GM18520 (cell line): ENCODE results near the gene FTO.

ENCODE experiments used
- ATAC-seq: cut with Tn5 transposase; IDR thresholded peaks from one replicate; pipeline ENCODE4 v1.9.1; 2021; ENCODE audit not compliant: unreplicated experiment

Gene FTO

DNA sequence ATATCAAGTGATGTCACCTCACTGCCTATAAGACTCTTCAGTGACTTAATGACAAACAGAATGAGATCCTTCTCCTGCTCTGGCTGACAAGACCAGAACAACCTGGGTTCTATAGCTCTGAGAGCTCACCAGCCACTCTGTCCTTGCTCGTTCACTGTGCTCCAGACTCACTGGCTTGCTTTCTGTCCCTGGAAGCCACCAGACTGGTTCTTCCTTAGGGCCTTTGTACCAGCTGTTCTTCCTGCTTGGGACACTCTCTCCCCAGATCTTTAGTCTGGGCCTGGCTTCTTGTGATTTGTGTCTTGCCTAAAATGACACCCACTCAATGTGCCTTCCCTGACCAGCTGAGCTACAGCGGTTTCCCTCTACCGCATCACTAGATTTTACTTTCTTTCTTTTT lies 76.1 kb downstream of the FTO start:
- ATAC-seq = no peak

DNA sequence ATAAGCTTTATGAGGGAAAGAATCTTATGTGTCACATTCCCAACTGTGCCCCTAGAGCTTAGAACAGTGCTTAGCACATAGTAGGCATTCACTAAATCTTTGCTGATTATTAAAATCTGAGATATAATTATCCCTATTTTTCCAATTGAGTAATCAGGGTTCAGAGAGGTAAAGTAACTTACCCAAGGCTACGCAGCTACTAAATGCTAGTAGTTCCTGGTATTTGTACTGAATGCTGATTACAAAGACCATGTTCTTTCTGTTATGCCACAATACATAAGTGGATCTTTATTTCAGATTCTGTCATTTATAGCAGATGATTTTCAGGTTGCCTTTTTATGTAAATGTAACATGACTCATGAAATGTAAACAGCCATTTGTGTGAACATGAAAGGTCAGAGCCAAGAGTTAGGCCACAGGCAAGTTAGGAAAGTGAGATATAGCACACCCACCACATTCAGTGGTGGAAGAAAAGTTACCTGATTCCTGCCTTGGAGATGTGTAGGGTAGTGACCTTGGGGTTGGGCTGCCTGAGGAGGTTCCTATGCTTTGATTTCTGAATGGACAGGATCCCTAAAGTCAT lies 77.2 kb downstream of the FTO start:
- no peak for ATAC-seq

- ATAC-seq = no peak
These were observed 78.2 kb downstream of the FTO start for GRCh38 chr16:53782148-53782547.

GRCh38 chr16:53784291-53784690 lies 80.3 kb downstream of the FTO start:
- ATAC-seq = no peak

DNA sequence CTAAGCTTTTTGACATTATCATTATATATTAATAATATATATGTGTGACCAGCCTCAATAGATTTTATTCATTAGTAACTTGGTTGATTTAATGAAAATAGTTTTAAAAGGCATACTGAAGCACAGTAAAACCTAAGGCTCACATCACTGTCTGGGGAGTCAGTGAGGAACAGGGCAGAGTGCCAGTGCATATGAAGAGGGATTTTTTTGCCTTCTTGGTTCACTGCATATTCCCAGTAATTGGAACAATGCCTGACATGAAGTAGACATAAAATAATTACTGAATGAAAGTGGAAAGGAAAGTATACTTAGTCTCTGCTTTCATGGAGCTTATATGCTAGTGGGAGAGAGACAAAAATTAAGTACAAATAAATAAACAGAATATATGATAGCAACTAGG lies 81.1 kb downstream of the FTO start:
- ATAC-seq = no peak

DNA sequence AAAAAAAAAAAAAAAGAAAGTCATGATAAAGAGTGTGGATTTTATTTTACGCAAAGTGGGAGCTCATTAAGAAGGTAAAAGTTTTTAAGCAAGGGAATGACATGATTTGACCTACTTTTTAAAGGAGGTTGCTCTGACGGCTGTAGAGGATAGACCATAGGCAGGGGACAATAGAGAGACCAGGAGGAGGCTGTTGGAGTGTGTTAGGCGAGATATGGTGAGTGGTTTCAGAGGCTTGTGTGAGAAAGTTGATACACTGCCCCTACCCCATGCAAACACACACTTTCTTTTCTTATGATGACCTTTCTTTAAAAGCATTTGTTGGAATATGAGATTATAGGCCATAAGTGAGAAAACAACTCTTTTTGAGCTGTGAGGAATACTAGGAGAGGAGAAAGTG lies 82.0 kb downstream of the FTO start:
- no peak for ATAC-seq

- ATAC-seq = no peak
These were observed 83.5 kb downstream of the FTO start for GRCh38 chr16:53787423-53787822.

DNA sequence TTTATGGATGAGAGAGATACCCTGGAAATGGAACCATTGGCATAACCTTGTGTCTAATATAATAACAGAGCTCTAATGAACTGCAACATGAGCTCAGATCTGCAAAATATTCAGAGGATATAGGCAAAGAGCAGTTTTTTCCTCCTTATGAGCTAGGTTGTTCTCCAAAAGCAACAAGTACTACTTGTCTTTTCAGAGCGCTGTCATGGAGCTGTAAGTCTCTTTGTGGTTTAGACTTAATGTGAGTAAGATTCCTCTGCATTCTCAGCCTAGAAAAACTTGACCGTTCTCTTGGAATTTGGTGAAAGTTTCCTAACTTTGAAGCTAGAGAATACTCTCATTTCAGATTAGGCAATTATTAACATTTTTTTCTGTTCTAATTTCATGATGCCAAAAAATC lies 85.2 kb downstream of the FTO start:
- ATAC-seq = no peak

GRCh38 chr16:53792161-53792951 lies 88.4 kb downstream of the FTO start:
- ATAC-seq = no peak

- ATAC-seq = no peak
These were observed 99.5 kb downstream of the FTO start for GRCh38 chr16:53803451-53803850.

GRCh38 chr16:53803998-53804397 lies 100.0 kb downstream of the FTO start:
- no peak for ATAC-seq

GRCh38 chr16:53804467-53804866 lies 100.5 kb downstream of the FTO start:
- ATAC-seq = no peak

DNA sequence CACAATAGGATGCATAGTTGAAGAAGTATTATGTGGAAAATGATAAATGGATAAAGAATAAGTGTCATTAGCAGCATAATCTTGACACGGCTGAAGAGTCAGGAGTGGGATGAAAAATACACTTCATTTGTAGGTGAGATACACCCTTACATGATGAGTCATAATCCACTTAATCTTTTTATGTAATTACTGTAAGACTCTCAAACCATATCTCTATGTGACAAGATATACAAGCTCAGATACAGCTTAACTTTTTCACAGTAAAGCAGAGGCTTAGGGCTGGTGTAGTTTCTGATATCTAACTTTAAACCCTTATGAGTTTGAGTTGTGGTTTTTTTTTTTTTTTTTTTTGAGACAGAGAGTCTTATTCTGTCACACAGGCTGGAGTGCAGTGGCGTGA lies 101.2 kb downstream of the FTO start:
- no peak for ATAC-seq

DNA sequence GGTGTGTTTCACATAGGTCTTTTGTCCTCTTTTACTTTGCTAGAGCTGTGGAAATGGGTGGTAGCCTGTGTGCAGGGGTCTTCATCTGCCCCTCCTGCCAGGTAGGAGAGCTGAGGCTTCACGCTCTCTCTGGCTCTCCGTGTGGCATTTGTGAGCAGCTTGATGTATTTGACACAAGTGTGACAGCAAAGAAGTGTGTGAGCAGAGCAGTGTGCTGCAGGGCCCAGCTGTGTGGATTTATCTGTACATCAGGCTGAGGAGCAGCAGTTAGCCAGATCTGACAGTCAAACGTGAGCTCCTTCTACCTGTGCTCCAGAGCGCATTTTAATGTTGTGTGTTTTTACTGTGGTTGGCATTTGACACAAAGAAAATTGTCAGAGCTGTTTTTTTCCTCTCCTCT lies 101.8 kb downstream of the FTO start:
- ATAC-seq = no peak

- ATAC-seq = no peak
These were observed 105.4 kb downstream of the FTO start for GRCh38 chr16:53809088-53809932.

GRCh38 chr16:53812914-53813313 lies 109.0 kb downstream of the FTO start:
- no peak for ATAC-seq

DNA sequence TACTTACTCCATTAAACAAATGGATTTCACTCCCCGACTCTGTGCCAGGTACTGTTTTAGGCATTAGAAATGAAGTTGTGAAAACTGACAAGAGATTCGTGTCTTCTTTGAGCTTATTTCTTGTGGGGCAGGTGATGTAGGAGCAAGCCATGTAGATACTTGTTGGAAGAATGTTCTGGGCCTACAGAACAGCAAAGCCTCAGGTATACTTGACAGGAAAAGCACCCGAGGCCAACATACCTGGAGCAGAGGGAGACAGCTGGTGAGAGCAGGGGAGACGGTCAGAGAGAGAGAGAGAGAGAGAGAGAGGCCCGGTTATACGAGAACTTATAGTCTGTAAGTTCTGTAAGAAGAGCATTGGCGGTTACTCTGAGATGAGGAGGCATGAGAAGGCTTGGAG lies 110.8 kb downstream of the FTO start:
- no peak for ATAC-seq

DNA sequence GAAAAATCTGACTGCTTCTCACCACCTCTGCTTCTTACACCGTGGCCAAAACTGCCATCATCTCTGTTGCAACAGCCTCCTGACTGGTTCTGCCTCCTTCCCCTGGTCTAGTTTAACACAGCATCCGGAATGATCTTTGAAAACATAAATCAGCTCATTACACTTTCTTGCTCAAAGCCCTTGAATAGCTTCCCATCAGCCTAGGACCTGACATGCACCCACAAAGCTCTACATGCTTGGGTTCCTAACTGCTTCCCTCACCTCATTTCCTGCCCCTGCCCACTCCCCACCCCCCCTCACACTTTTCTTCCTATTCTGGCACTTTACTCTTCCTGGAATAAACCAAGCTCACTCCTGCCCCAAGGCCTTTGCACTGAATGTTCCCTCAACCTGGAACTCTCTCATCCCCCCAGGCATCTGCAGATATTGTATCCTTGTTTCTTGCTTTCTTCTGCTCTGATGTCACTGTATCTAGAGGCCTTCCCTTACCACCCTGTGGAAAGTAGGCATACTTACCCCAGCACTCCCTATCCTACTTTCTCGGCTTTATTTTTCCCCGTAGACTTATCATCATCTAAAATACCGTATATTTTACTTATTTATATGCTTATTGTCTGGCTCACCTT lies 112.4 kb downstream of the FTO start:
- no peak for ATAC-seq

- ATAC-seq = no peak
These were observed 113.3 kb downstream of the FTO start for GRCh38 chr16:53817117-53817755.

DNA sequence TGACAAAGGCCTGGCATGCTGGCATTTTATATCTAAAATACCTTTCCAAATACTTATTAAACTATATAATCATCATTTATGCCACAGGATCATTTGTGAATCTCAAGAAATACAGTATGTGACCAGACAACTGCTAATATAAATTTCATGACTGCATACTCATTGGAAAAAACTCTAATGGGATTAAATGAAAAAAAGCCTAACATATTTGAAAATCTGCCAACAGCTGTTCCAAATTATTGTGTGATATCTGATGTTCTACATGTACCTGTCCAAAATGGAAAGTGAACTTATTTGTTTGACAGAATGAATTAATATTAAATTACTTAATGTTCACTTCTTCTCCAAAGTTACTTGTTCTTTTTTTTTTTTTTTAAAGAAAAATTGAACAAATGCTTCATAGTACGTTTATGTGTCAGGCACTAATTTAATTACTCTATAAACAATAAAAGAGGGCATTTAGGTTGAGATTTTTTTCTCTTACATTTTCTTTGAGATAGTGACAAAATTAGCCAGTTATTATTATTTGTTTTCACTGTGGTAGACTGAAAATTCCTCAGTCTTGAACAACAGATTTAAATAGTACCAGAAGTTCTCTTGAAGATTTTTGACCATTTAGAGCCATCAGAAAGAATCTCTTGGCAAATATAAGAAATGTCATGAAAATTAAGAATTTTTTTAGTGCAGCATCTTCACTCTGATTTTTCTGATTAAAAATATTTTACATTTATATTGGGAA lies 114.0 kb downstream of the FTO start:
- ATAC-seq = no peak
